ENCODE data around the gene SUMO3. TPM values are rescaled to one million over a fixed set of nuclear protein-coding genes. Genes with fewer than 3 reads are reported as not detected.
A peak's percentile ranks its signal among the peaks of the same experiment; 100 is the strongest.

SUMO3 gene
- polyA plus RNA-seq, 1 of the 3 experiments (the other 2 are of a cell fraction) = 125 TPM

GRCh38 chr21:44764319-44765230 lies 53.3 kb downstream of the SUMO3 start:
- Histone ChIP-seq H3K4me1 (ENCODE audit: control insufficient read depth in 1 of 2, insufficient read depth in 2 of 2, low read depth in 1 of 2, low read length in 1 of 2) (peaks cover 0 to 22% of the 10 kb centered on the region in 2 experiments; a peak in 1 of 4 replicates), H3K9me3 (no peaks in the 10 kb centered on the region), H3K4me2 (no peak overlapping the region), H3K9me2 (no peaks in the 10 kb centered on the region), H3F3A (replicated peaks; ENCODE audit: insufficient read depth) (no peaks in the 10 kb centered on the region), H3K36me3 (replicated peaks in 1 of 2; ENCODE audit: control insufficient read depth in 1 of 2, insufficient read depth in 2 of 2, low read length in 1 of 2) (peaks cover 0 to 11% of the 10 kb centered on the region in 2 experiments), H3K27me3 (ENCODE audit: insufficient read depth) (no peaks in the 10 kb centered on the region), H3K9ac (no peak overlapping the region), H3K4me3 (ENCODE audit: low read depth in 2 of 2, low read length in 1 of 2) (no peak overlapping the region), H2AFZ (ENCODE audit: low read depth) (no peak overlapping the region), H3K27ac (ENCODE audit: low read depth in 2 of 2, low read length in 1 of 2) (no peak overlapping the region), H4K20me1 (ENCODE audit: insufficient read depth) (no peaks in the 10 kb centered on the region), H3K79me2 (ENCODE audit: insufficient read depth) (no peaks in the 10 kb centered on the region)
- peak; percentile 50 for DNase-seq
- WGBS (ENCODE audit: low lambda C conversion rate) = 75% methylated on average over 11 of the region's 26 CpGs
- no peak for TF ChIP-seq FOXJ3 (CRISPR knock-in tag; IDR thresholded peaks at IDR 0.05)
- no peak for TF ChIP-seq ELF1 (IDR thresholded peaks at IDR 0.05)
- TF ChIP-seq EZH2phosphoT487 (IDR thresholded peaks at IDR 0.05; ENCODE audit: borderline replicate concordance, low read depth) = no peak
- TF ChIP-seq MAX (IDR thresholded peaks at IDR 0.05; ENCODE audit: low read depth) = no peak
- no peak for TF ChIP-seq EP300 (IDR thresholded peaks at IDR 0.05; ENCODE audit: borderline replicate concordance in 1 of 2, low read depth in 1 of 2, low read length in 1 of 2)
- TF ChIP-seq TEAD4 (IDR thresholded peaks at IDR 0.05; ENCODE audit: borderline replicate concordance, insufficient read depth) = no peak
- TF ChIP-seq POLR2AphosphoS5 (IDR thresholded peaks at IDR 0.05; ENCODE audit: low read depth, low read length) = no peak
- no peak for TF ChIP-seq NFIC (IDR thresholded peaks at IDR 0.05; ENCODE audit: borderline replicate concordance)
- no peak for TF ChIP-seq TAF1 (IDR thresholded peaks at IDR 0.05; ENCODE audit: borderline replicate concordance, low read depth, low read length)
- TF ChIP-seq RAD21 (IDR thresholded peaks at IDR 0.05; ENCODE audit: low read length) = no peak
- TF ChIP-seq GATA2 (CRISPR knock-in tag; IDR thresholded peaks at IDR 0.05) = no peak
- no peak for TF ChIP-seq ZBTB33 (IDR thresholded peaks at IDR 0.05; ENCODE audit: borderline replicate concordance, low read depth)
- TF ChIP-seq SMC3 (IDR thresholded peaks at IDR 0.05; ENCODE audit: low read depth, low read length) = no peak
- no peak for TF ChIP-seq PBX3 (IDR thresholded peaks at IDR 0.05)
- no peak for TF ChIP-seq REST (IDR thresholded peaks at IDR 0.05; ENCODE audit: low read depth, low read length)
- TF ChIP-seq FOXM1 (IDR thresholded peaks at IDR 0.05; ENCODE audit: low read depth) = no peak
- POLR2A ChIA-PET = no interaction called here
- CTCF ChIA-PET = interaction anchor here (0.6 to 1.2 kb wide), 3 partner anchors 17 to 29 kb away, joined by 3 to 6 read pairs (median 3); no protein-coding TSS in a partner anchor

Measured in SK-N-SH (cell line).